A549 treated with Mapracorat at 1 μM for 4 hours (cell line): ENCODE results near the gene KRTAP10-3. TPM values are rescaled to one million over a fixed set of nuclear protein-coding genes. Genes with fewer than 3 reads are reported as not detected.

Experiments
- total RNA-seq: library from RNA; stranded (reverse); fragments of 200-300 nt; extraction: Qiagen RNA extraction; gene quantifications from 5 replicates; pipeline ENCODE4 v1.2.3, GENCODE V29; 2022

Gene KRTAP10-3, protein sequence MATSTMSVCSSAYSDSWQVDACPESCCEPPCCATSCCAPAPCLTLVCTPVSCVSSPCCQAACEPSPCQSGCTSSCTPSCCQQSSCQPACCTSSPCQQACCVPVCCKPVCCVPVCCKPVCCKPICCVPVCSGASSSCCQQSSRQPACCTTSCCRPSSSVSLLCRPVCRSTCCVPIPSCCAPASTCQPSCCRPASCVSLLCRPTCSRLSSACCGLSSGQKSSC
- not detected in 5 replicates for total RNA-seq

DNA sequence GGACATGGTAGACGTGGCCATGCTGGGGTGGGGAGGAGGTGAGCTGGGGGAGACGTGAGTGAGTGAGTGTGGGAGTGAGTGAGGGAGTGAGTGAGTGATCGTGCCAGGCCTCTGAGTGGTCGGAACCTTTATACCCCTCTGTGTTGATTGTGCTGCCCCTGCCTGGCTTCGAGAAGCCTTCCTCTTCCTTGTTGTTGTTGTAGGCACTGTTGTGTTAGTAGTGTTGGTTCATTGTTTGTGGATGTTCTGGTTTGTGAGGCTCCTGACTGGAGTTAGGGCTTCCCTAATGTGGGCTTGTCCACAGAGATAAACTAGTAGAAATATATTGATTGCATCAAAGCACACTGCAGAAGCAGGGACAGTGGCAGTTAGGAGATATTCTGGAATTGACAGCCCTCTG lies at the start of gene KRTAP10-3:
TSS of gene KRTAP10-3 (minus strand) at position 101 of the 400 bp plus-strand sequence. CDS start at position 21, 80 bp downstream.

DNA sequence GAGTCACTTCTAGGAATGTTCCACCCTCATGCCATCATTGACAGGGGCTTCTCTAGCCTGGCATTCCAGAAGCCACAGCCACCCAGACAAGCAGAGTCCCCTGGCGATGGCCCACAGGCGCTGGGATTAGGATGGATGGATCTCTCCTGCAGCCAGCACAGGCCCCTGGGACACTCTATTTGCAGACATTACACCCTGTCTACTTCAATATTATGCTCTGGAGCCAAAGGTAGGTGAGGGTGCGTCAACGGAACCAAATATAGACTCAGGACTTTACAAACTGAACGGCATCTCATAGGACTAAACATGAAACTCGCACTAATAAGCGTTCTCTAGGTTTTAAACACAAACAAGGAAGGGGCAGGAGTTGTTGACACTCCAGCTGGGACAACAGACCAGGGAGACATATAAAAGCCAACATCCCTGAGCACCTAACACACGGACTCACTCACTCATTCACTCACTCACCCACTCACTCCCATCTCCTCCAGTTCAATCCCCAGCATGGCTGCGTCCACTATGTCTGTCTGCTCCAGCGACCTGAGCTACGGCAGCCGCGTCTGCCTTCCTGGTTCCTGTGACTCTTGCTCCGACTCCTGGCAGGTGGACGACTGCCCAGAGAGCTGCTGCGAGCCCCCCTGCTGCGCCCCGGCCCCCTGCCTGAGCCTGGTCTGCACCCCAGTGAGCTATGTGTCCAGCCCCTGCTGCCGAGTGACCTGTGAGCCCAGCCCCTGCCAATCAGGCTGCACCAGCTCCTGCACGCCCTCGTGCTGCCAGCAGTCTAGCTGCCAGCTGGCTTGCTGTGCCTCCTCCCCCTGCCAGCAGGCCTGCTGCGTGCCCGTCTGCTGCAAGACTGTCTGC lies 41.8 kb upstream of the KRTAP10-3 start, which contains the start of gene KRTAP10-7:
TSS of gene KRTAP10-7 (plus strand) at position 480 of the 861 bp plus-strand sequence. CDS start at position 505, 25 bp downstream.

DNA sequence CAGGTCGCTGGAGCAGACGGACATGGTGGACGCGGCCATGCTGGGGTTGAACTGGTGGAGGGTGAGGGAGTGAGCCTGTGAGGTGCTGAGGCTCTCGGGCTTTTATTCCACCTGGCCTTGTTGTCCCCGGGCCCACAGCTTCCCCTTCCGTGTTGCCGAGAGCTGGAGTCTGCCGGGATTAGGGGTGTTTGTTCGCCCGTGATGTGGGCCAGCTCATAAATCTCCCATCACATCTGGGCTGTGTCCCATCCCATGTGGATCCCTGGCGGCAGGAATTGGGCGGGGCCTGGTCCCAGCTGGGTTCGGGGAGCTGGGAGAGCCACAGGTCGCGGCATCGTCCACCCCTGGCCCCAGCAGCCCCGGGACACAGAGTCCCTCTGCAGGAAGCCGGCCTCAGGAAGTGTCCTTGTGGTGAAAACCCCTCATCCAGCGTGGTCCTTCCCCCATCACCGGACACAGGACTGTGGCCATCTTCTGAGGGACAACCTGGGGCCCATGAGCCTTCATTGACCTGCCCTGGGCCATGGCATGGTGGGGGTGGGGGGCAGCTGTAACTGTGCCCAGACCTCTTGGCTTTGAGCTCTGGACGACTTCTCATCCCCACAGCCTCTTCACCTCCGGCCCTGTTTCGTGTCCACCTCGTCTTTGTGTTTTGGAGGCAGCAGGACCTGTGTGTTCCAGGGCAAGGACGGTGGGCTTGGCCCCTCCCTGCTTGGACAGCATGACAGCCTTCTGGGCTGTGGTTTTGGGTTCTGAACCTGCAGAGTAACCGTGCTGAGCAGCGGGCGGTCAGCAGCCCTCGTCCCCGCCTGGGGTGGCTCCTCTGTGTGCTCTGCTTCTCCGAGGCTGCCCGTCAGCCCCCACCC lies 34.1 kb upstream of the KRTAP10-3 start, which contains the start of gene KRTAP10-6:
TSS of gene KRTAP10-6 (minus strand) at position 60 of the 866 bp plus-strand sequence. CDS start at position 39, 21 bp downstream.

DNA sequence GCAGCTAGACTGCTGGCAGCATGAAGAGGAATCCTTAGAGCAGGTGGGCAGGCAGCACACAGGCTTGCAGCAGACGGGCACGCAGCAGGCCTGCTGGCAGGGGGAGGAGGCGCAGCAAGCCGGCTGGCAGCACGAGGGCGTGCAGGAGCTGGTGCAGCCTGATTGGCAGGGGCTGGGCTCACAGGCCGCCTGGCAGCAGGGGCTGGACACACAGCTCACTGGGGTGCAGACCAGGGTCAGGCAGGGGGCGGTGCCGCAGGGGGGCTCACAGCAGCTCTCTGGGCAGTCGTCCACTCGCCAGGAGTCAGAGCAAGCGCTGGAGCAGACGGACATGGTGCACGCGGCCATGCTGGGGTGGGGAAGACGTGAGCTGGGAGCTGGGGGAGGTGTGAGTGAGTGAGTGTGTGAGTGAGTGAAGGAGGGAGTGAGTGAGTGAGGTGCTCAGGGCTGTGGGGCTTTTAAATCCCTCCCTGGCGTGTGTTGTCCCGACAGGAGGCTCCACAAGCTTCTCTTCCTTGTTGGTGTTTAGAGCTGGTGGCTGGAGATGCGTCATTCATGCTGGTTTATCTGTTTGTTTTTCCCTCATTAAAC lies 21.7 kb upstream of the KRTAP10-3 start, which contains the start of gene KRTAP10-5:
TSS of gene KRTAP10-5 (minus strand) at position 374 of the 591 bp plus-strand sequence. CDS start at position 348, 26 bp downstream.

DNA sequence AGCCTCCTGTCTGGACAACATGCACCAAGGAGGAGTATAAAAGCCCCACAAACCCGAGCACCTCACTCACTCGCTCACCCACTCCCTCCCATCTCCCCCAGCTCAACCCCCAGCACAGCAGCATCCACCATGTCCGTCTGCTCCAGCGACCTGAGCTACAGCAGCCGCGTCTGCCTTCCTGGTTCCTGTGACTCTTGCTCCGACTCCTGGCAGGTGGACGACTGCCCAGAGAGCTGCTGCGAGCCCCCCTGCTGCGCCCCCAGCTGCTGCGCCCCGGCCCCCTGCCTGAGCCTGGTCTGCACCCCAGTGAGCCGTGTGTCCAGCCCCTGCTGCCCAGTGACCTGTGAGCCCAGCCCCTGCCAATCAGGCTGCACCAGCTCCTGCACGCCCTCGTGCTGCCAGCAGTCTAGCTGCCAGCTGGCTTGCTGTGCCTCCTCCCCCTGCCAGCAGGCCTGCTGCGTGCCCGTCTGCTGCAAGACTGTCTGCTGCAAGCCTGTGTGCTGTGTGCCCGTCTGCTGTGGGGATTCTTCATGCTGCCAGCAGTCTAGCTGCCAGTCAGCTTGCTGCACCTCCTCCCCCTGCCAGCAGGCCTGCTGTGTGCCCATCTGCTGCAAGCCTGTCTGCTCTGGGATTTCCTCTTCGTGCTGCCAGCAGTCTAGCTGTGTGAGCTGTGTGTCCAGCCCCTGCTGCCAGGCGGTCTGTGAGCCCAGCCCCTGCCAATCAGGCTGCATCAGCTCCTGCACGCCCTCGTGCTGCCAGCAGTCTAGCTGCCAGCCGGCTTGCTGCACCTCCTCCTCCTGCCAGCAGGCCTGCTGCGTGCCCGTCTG lies 15.2 kb upstream of the KRTAP10-3 start, which contains the start of gene KRTAP10-4:
TSS of gene KRTAP10-4 (plus strand) at position 100 of the 827 bp plus-strand sequence. CDS start at position 130, 30 bp downstream.

DNA sequence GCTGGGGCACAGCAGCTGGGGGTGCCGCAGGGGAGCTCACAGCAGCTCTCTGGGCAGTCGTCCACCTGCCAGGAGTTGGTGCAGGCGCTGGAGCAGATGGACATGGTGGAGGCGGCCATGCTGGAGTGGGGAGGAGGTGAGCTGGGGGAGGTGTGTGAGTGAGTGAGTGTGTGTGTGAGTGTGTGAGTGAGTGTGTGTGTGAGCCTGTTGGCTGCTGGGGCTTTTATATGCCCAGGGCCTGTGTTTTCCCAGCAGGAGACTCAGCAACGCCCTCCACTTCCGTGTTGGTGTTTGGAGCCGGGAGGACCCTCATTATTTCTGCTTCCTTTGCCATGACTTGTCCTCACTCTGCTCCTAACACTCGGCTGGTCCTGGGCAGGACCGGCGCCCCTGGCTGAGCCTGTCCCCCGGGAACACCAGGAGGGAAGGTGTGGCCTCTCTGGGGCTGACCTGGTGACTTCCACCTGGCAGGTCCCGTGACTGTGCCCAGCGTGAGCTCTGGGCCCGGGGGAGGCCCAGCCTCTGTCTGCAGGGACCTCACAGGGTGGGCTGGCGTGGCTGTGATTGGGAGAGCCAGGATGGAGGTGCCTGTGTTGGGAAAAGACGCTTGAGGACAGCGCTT lies 7.1 kb downstream of the KRTAP10-3 start, which contains the start of gene KRTAP10-2:
TSS of gene KRTAP10-2 (minus strand) at position 166 of the 622 bp plus-strand sequence. CDS start at position 119, 47 bp downstream.

DNA sequence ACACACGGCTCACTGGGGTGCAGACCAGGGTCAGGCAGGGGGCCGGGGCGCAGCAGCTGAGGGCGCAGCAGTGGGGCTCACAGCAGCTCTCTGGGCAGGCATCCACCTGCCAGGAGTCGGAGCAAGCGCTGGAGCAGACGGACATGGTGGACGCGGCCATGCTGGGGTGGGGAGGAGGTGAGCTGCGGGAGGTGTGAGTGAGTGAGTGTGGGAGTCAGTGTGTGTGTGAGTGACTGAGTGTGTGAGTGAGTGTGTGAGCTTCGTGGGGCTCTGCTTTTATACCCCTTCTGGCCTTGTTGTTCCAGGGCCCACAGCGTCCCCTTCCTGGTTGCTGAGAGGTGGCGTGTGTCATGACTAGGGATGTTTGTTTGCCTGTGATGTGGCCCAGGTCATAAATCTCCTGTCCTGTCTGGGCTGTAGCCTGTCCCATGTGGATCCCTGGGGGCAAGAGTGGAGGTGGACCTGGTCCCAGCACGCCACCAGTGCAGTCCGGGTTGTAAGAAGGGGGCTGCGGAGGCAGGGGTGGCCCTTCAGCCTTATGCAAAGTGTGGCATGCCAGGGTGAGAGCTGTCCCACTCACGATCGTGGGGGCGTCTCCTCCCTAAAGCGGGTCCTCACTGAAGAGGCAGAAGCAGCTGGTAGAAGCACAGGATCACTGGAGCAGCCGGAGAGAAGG lies 18.5 kb downstream of the KRTAP10-3 start, which contains the start of gene KRTAP10-1:
TSS of gene KRTAP10-1 (minus strand) at position 205 of the 676 bp plus-strand sequence. CDS start at position 160, 45 bp downstream.

Other genes starting within 250 kb of the KRTAP10-3 start
- 5.2 to 11.5 TPM (median 8.8 TPM) in 5 replicates for gene CFAP410, start 219.4 kb downstream of the KRTAP10-3 start, total RNA-seq
- 5.5 to 10.6 TPM (median 8.1 TPM) in 5 replicates for gene TRPM2, start 205.2 kb downstream of the KRTAP10-3 start, total RNA-seq
- 1.5 to 2.3 TPM (median 2.1 TPM) in 5 replicates for gene LRRC3, start 103.3 kb downstream of the KRTAP10-3 start, total RNA-seq
- not detected in 5 replicates for gene KRTAP10-1, start 18.6 kb downstream of the KRTAP10-3 start, total RNA-seq
- not detected in 5 replicates for gene KRTAP10-2, start 7.3 kb downstream of the KRTAP10-3 start, total RNA-seq
- gene KRTAP10-4, start 14.9 kb upstream of the KRTAP10-3 start, total RNA-seq = not detected in 5 replicates
- gene KRTAP10-5, start 21.8 kb upstream of the KRTAP10-3 start, total RNA-seq = not detected in 5 replicates
- not detected in 5 replicates for gene KRTAP10-6, start 33.7 kb upstream of the KRTAP10-3 start, total RNA-seq
- gene KRTAP10-7, start 41.8 kb upstream of the KRTAP10-3 start, total RNA-seq = not detected in 5 replicates
- not detected in 5 replicates for gene KRTAP10-8, start 53.3 kb upstream of the KRTAP10-3 start, total RNA-seq
- gene KRTAP10-9, start 68.3 kb upstream of the KRTAP10-3 start, total RNA-seq = not detected in 5 replicates
- gene KRTAP10-10, start 78.6 kb upstream of the KRTAP10-3 start, total RNA-seq = not detected in 5 replicates
- gene KRTAP10-11, start 87.6 kb upstream of the KRTAP10-3 start, total RNA-seq = not detected in 5 replicates
- not detected in 5 replicates for gene KRTAP12-4, start 95.9 kb upstream of the KRTAP10-3 start, total RNA-seq
- not detected in 5 replicates for gene KRTAP12-3, start 99.1 kb upstream of the KRTAP10-3 start, total RNA-seq
- gene KRTAP12-2, start 108.1 kb upstream of the KRTAP10-3 start, total RNA-seq = not detected in 5 replicates
- not detected in 5 replicates for gene KRTAP12-1, start 123.4 kb upstream of the KRTAP10-3 start, total RNA-seq
- gene KRTAP10-12, start 138.4 kb upstream of the KRTAP10-3 start, total RNA-seq = not detected in 5 replicates
- not detected in 5 replicates for gene TSPEAR, start 152.8 kb upstream of the KRTAP10-3 start, total RNA-seq
- gene UBE2G2, start 243.0 kb upstream of the KRTAP10-3 start, total RNA-seq = 29.4 to 38.6 TPM (median 32.5 TPM) in 5 replicates